Urothelium cell line (cell line): ENCODE data around the gene LPP.

Source experiments
- DNase-seq: peaks from one replicate; pipeline ENCODE4 v3.0.0; 2011; ENCODE audit warnings: low spot score, mixed read lengths
- FAIRE-seq: peaks from 2 replicates; lab custom pipeline; 2011; peaks lifted over from hg19 to GRCh38; lab: Jason Lieb, UNC

The LPP gene

GRCh38 chr3:188567478-188568195 lies 413.7 kb downstream of the LPP start:
- DNase-seq (no peak), FAIRE-seq (no peak)

DNA sequence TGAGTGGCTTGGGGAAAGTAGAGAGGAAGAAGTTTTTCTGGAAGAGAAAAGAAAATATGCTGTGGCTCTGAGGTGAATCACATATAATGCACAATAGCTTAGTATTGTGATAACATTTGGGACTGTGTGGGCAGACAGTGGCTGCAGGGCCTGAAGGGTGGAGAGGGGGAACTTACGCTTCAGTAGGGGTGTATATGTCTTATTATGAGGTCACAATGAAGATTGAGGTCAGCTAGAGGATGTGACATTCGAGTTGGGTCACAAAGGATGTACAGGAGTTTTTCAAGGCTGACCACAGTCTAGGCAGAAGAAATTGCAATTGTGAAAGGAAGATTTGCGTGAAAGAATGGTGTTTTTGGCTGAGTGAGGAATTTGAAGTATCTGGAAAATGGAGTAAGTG lies 414.8 kb downstream of the LPP start:
- FAIRE-seq (no peak), DNase-seq (no peak)

DNA sequence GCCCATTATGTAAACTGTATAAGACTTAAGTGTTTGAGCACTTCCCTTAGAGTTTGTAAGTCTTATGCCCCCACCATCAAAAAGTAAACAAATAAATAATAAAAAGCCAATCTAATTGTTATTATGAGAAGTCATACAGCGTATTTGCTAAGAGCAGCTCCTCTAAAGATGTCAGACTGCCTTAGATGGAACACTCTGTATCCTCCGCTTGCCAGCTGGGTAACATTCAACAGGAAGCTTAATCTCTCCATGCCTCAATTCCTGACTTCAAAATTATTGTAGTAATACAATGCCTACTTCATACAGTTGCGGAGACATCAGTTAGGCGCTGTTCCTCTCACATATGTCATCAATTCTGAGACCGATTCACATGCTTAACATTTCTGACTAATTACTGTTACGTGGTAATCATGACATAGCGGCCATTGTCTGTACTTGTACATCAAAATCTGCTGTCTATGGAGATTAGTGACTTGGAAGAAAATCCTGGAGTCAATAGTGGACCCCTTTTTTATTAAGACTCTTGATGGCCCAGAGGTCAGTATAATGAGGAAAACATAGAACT lies 417.7 kb downstream of the LPP start:
- no peak for FAIRE-seq
- no peak for DNase-seq

DNA sequence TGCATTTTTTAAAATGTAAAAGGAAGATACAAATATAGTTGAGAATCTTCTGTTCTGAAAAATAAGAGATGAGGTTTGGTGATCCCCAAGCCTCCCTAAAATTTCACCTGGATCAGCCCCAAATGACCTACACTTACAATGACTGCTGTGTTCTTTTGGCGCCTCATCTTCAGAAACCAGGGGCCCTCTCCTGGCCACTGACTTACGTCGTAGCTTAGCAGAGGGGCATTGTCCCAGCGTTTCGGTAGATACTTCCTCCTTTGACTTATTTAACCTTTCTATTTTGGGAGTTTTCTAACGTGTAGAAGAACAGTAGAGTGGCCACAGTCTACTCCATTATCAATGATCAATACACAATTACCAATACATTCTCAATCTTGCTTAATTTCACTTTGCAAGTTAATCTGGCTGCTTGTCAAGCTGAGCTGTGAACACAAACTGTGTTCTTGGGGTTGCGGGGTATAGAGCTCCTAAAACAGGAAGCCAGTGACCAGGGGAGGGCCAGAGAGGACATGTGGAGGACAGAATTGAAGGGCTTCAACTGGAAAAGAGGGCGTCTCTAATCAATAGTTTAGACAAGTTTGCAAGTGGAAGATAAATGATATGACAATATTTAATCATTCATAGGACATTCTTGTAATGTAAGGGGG lies 419.5 kb downstream of the LPP start:
- DNase-seq (no peak), FAIRE-seq (no peak)

DNA sequence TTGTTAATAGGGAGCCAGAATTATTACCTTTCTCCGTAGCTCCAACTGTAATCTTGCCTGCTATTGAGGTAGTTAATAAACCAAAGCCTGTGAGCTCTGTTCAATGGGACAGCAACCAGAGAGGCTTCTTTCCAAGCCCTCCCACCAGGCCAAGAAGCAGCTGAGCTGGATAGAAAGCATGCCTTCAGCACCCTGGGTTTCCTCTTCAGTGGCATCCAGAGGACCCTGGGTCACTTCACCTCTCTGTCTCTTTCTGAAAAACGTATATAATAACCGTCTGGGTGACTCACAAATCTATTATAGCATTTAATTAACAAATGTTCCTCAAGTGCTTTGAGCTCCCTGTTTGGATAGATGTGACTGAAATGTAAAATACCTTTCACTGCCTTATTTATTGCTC lies 420.0 kb downstream of the LPP start:
- DNase-seq, result no peak
- no peak for FAIRE-seq

DNA sequence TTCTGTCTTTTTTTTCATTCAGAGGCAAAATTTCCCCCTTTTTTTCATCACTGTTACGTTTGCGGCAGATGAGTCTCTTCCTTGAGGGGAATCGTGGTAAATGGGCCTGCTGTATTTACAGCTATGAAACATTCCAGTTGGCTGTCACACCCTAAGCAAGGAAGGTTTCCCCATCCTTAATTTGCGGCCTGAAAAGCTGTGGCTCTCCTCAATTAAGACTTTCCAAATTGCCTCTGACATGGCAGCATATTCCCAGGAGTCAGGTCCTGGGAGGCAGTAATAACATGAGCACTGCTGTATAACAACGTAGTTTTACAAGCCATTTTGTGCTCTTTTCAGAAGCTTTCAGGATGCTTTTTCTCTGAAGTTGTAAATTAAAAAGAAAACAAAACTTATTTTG lies 420.9 kb downstream of the LPP start:
- FAIRE-seq, result no peak

GRCh38 chr3:188575501-188575900 lies 421.5 kb downstream of the LPP start:
- FAIRE-seq (no peak), DNase-seq (no peak)

More for the DNA sequence above, 420.9 kb downstream of the LPP start:
- DNase-seq, result no peak

GRCh38 chr3:188577539-188577938 lies 423.6 kb downstream of the LPP start:
- FAIRE-seq (no peak), DNase-seq (no peak)

GRCh38 chr3:188578576-188579363 lies 424.8 kb downstream of the LPP start:
- DNase-seq, result no peak
- FAIRE-seq, result no peak

GRCh38 chr3:188580223-188580622 lies 426.3 kb downstream of the LPP start:
- FAIRE-seq (no peak), DNase-seq (no peak)

DNA sequence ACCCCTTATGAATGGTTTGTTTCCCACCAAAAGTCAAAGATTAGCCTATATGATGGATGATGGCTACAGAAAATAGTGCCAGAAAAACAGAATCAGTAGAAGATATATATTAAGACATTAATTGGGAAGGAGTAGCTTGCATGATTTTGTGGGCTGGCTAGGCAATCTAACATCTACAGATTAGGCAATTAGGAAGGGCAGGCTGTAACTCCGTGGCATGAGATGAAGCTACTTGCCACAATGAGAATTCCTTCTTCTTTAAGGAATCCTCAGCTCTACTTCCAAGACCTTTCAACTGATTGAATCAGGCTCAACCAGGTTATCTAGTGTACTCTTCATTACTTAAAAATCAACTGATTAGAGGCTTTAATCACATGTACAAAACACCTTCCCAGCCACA lies 426.7 kb downstream of the LPP start:
- no peak for FAIRE-seq
- DNase-seq, result no peak

- DNase-seq (no peak), FAIRE-seq (no peak)
Observed at GRCh38 chr3:188581365-188581764, 427.4 kb downstream of the LPP start.

- FAIRE-seq (no peak), DNase-seq (no peak)
Observed at GRCh38 chr3:188581792-188582191, 427.8 kb downstream of the LPP start.

GRCh38 chr3:188583341-188584161 lies 429.6 kb downstream of the LPP start:
- FAIRE-seq, result no peak
- DNase-seq, result no peak

DNA sequence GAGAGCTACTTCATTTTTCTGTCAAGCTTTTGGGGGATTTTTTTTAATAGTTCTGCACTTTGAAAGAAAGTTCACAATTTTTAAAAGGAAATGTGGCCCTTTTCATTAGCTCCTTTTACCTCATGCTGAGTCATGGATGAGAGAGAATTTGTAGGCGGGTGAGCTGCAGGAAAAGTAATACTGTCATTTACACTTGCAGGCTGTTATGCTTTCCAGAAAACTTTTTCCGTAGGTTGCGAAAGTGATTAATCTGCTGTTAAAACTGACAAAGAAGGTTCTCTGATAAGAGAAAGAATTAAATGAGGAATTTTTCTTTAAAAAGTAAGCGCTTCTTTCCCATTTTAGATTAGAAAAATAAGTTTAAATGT lies 430.2 kb downstream of the LPP start:
- FAIRE-seq (no peak), DNase-seq (peak; percentile 31)

- DNase-seq (no peak), FAIRE-seq (no peak)
Observed at GRCh38 chr3:188584958-188585689, 431.2 kb downstream of the LPP start.

GRCh38 chr3:188589071-188589470 lies 435.1 kb downstream of the LPP start:
- DNase-seq, result no peak
- FAIRE-seq, result no peak

GRCh38 chr3:188589771-188590170 lies 435.8 kb downstream of the LPP start:
- DNase-seq (no peak), FAIRE-seq (no peak)

DNA sequence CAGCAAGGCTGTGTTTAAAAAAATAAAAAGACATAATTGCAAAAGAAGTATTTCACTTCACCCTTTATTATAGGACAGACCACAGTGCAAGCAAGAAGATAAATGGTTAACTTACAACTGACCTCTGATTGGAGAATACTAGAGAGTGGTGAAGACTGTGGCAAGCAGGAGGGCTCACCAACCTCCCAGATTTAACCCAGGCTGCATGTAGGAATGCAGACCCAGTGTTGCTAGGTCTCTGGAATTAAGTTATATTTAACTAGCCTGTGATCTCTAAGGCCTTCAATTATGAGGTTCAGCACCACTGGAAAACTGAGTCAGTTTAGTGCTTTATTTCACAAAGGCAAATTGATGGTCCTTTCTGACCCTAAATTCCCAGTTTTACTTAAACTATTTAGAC lies 436.6 kb downstream of the LPP start:
- DNase-seq (no peak), FAIRE-seq (no peak)

GRCh38 chr3:188594139-188594538 lies 440.2 kb downstream of the LPP start:
- no peak for FAIRE-seq
- peak; percentile 12 for DNase-seq
